ENCODE data around the gene ANKRD11.
"Not testable (repeated sequence)": the region's sequence is repeated elsewhere in the genome, so short reads cannot be mapped to it uniquely, and the experiment has no call there.

Gene ANKRD11

DNA sequence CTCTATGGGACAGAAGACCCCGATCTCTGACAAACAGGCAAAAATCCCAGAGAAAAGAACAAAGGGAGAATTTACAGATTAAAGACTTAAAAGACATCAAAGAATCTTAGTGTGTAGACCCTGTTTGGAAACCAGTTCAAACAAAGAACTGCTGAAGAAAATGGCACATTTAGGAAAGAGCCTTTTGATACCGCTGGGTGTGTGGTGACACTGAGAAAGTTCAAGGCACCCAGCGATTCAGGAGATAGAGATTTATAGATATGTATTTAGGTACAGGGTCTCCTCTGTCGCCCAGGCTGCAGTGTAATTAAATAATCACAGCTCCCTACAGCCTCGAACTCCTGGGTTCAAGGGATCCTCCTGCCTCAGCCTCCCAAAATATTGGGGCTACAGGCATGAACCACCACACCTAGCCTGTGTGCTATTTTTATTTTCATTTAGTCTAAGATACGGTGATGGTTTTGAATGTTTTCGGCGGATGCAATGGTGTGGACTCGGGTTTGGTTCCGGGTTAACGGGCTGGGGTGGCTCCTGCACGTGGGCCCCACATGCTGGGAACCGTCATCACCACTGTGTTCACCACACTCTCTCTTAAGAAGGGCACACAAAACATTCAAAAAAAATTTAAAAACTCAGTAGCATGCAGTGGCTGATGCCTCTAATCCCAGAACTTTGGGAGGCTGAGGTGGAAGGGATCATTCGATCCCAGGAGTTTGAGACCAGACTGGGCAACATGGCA lies 158.8 kb downstream of the ANKRD11 start:
- no peak for DNase-seq (ENCODE audit: low read depth in 2 of 2)

DNA sequence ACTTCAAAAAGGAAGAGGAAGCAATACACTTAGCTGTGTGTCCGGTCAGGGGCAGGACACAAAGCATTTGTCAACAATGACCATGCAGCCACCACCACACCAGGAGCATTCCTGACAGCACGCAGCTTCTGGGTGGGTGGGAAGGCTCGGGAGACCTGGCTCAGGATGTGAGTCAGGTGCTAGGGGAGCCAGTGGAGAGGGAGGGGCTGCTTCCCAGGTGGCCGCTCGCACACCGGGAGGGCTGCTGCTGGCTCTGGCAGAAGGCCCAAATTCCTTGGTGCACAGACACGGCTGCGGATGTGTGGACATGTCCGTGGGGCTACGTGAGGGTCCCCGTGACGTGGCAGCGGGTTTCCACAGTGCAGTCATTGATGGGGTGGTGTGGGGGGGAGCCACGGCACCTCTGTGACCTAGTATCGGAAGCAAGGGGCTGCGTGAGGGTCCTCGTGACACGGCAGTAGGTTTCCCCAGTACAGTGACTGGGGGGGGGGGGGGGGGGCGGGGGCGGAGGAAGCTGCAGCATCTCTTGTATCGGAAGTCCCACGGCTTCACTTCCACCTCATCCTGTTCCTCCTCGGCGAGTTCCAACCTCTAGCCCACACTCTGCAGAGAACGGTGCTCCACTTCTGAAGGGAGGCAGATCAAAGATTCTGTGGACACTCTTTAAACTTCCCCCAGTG lies 160.0 kb downstream of the ANKRD11 start:
- no peak for DNase-seq (ENCODE audit: low read depth in 2 of 2)

DNA sequence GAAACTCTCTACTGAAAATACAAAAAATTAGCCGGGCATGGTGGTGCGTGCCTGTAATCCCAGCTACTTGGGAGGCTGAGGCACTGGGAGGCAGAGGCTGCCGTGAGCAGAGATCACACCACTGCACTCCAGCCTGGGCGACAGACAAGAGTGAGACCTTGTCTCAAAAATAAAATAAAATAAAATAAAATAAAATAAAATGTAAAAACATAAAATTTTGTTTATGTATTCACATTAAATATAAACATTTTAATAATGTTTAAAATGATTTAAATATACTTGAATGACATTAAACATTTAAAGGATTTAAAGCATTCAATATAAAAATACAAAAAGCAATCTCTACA lies 160.6 kb downstream of the ANKRD11 start:
- DNase-seq (ENCODE audit: low read depth in 2 of 2), result not testable (repeated sequence)

DNA sequence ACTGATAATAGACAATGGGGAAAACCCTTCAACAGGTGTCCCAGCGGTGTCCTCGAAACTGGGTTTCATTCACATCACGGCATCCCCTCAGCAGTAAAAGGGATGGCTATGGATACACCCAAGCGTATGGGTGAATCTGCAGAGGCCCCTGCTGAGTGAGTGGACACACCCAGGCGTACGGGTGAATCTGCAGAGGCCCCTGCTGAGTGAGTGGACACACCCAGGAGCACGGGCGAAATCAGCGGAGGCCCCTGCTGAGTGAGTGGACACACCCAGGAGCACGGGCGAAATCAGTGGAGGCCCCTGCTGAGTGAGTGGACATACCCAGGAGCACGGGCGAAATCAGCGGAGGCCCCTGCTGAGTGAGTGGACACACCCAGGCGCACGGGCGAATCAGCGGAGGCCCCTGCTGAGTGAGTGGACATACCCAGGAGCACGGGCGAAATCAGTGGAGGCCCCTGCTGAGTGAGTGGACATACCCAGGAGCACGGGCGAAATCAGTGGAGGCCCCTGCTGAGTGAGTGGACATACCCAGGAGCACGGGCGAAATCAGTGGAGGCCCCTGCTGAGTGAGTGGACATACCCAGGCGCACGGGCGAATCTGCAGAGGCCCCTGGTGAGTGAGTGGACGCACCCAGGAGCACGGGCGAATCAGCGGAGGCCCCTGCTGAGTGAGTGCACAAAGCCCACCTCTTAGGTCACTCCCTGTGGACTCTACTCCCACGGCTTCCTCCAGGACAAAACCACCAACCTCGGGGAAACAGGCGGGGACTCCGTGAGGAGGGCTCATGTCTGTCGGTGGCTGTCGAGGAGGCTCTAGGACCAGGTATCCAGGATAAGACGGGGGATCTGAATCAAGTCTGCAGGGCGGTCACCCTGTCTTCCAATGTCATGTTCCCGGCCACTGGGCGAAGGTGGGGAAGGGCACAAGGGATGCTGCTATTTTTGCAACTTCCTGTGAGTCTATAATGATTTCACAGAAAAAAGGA lies 161.7 kb downstream of the ANKRD11 start:
- DNase-seq (ENCODE audit: low read depth in 2 of 2), result not testable (repeated sequence)

DNA sequence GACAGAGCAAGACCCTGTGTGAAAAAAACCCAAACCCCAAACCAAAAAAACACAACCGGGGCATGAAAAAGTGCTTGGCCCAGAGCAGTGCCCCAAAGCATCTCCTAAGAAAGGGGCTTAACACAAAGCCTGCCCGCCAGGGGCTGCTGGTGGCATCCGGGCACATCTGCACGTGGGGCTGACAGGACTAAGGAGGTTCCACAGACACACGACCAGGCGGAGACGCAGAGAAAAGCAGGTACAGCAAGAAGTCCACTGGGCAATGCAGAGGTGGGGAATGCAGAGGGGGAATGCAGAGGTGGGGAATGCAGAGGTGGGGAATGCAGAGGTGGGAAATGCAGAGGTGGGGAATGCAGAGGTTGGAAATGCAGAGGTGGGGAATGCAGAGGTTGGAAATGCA lies 163.6 kb downstream of the ANKRD11 start:
- no peak for DNase-seq (ENCODE audit: low read depth in 2 of 2)

DNA sequence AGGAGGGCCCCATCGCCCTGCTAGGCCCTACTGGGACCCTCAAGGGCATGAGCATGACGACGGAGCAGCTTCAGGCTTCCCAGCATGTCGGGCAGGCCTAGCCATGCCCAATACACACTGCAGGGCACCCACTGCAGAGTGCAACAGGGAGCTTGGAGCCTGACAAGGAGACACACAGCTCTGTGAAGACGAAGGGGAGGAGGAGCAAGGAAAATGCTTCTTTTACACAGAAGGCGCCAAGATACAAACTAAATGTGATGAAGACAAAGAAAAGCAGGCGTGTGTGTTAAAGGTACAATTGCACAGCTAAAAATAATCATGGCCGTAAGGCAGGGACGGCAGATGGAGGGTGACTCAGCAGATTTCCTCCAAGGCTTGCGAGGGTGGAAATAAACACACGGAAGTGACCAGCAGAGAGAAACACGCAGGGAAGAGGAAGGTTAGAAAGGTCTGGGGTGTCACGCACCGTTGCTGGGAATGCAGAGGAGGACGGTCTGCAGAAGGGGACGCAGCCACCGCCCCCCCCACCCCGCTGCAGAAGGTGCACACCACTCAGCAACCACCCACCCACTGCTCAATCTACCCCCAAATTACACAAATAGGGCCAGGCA lies 164.4 kb downstream of the ANKRD11 start:
- DNase-seq (ENCODE audit: low read depth in 2 of 2), result no peak

DNA sequence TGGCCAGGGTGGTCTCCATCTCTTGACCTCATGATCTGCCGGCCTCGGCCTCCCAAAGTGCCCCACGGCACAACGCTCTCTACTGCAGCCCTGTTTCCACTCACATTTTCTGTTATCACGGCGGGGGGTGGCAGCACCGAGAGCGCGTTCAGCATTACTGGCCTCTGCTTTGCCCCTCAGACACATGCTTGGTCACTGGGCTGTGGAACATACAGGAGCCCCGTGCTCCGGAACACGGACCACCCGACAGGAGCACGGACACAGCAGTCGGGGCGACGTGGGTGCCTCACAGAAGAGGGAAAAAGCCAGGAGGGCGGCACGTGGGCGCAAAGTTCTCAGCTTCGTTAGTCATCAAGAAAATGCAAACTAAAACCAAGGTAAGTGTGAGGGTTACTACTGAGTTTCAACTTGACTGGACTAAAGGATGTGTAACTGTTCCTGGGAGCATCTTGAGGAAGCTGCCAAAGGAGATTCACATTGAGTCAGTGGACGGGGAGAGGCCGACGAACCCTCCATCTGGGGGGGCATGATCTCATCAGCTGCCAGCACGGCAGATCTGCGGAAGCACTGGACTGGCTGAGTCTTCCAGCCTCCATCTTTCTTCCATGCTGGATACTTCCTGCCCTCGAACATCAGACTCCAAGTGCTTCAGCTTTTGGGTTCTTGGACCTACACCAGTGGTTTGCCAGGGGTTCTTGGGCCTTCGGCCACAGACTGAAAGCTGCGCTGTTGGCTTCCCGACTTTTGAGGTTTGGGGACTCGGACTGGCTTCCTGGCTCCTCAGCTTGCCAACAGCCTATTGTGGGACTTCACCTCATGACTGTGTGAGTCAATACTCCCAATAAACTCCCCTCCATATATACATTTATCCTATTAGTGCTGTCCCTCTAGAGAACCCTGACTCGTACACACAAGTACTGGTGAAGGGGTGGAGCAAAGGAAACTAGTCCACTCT lies 166.0 kb downstream of the ANKRD11 start:
- no peak for DNase-seq (ENCODE audit: low read depth in 2 of 2)

DNA sequence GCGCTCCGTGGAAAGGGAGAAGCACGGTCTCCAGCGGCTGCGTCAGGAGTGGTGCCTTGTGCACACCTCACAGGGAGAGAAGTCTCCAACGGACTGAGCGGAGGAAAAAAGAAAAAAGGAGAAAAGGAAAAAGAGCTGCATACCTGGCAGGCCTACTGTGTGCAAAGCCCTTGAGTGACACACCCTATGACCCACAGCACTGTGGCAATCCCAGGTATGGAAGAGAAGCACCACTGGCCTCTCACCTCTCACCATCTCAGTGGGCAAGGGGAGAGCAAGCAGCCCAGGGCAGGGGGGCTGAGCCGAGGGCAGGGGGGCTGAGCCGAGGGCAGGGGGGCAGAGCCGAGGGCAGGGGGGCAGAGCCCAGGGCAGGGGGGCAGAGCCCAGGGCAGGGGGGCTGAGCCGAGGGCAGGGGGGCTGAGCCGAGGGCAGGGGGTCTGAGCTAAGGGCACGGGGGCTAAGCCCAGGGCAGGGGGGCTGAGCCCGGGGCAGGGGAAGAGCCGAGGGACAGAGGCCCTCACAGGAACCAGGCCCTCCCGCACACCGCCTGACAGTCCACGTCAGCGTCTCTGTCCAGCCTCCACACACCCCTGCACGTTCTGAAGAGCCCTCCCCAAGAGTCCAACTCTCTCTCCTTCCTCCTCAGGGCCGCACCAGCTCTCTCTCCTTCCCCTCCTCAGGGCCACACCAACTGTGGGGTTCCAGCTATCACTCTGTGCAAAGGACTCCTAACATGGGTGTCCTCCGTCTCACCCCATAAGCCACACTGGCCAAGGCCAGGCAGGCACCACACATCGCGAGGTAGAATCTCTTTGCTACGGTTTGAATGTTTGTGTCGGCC lies 167.0 kb downstream of the ANKRD11 start:
- no peak for DNase-seq (ENCODE audit: low read depth in 2 of 2)

DNA sequence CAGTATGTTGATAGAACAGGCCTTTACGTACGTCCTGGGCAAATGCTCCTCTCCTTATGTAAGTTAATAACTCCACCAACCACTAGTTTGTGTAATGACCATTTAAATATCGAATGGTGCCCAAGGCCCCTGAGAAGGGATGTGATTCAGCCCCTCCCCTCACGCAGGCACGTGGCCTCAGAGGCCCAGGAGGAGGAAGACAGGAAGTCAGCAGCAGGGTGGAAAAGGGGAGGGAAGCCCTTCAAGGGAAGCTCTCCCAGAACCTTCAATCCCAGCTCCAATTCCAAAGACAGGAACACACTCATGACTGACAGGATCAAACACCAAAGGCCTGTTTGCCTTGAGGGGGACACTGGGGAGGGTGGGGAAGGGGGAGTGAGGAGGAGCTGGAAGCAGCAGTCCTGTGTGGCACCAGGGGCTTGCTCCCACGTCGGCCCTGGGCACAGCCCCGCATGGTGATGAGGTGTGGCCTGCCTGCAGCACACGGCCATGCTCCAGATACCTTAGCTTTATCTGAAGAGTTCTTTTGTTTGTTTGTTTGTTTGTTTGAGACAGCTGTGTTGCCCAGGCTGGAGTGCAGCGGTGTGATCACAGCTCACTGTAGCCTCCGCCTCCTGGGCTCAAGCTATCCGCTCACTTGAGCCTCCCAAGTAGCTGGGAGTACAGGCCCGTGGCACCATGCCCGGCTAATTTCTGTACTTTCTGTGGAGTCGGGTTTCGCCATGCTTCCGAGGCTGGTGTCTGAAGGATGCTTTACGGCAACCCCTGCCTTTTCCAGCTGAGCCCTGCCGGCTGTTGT lies 167.8 kb downstream of the ANKRD11 start:
- DNase-seq (ENCODE audit: low read depth in 2 of 2), result no peak

DNA sequence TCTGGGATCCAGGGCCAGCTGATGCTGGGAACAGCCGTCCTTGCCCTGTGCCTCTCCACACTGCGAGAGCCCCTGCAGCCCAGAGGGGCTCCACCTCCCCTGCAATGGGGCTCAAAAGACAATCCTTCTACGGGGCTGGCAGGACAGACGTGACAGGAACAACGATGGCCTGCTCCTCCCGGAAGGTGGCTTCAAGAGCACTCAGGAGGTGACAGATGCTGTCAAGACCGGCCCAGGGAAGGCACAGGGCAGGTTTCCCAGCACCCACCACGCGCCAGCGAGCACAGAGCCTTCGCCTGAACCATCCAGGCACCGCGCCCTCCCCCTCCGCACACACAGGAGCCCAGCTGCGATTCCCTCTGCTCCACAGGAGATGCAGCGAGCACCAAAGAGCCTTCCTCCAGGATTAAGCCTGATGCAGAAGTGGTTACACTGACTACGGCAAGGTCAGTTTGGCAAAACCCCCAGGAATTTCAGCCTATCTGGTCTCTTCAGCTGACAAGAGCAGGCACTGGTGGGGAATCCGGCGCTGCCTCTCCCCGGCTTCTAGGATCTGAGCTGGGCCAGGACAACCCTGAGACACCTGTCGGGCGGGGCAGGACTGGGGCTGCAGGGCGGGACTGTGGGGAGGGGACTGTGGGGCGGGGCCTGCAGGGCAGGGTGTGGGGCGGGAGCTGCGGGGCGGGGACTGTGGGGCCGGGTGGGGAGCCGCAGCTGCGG lies 169.4 kb downstream of the ANKRD11 start:
- DNase-seq (ENCODE audit: low read depth in 2 of 2), result no peak

DNA sequence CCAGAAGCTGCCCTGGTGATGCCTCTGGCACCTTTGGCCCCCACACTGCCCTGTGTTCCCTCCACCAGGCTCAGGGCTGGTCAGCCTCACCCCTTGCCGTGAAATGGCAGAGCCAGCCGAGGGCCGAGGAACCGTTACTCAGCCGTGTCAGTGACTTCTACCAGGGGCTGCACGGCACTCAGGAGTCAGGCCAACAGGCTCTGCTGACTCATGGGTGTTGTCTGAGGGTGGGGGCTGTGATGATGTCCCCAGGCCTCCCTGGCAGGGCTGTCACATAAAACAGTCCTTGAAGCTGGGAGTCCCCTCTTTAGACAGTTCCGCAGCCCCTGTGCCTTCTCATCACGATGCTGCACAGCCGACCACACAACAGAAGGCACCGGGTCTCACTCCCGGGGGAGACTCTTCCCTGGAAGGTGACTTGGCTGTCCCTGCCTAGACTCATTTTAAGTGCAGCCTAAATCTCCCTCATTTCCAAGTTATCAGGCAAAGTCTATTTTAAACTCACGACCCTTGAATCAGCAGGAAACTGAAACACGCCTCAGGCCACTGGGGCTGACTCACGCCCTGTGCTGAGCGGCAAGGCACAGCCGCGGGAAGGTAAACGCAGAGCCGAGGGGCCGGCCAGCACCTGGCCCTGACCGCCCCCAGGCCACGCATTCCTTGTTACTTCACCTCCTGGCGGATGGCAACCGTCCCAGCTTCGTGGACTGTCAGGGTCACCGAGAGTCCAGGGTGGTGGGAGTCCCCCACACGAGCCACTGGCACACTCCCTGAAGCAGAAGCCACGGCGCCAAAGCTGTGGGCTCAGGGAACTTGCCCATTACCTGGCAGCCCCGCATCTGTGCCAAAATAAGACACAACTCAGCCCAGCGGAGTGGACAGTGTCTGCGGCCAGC lies 170.2 kb downstream of the ANKRD11 start:
- no peak for DNase-seq (ENCODE audit: low read depth in 2 of 2)

DNA sequence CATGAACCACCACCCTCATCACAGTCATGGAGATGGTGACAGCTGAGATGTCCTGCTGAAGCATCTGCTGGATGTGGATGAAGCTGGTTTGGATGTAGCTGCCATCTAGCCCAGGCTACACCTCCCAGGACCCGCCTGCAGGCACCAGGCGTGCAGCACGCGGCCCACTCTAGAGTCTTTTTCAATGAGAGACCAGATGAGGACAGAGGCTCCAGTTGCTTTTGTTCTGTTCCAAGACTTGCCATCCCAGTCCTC lies 170.8 kb downstream of the ANKRD11 start:
- DNase-seq (ENCODE audit: low read depth in 2 of 2), result no peak

DNA sequence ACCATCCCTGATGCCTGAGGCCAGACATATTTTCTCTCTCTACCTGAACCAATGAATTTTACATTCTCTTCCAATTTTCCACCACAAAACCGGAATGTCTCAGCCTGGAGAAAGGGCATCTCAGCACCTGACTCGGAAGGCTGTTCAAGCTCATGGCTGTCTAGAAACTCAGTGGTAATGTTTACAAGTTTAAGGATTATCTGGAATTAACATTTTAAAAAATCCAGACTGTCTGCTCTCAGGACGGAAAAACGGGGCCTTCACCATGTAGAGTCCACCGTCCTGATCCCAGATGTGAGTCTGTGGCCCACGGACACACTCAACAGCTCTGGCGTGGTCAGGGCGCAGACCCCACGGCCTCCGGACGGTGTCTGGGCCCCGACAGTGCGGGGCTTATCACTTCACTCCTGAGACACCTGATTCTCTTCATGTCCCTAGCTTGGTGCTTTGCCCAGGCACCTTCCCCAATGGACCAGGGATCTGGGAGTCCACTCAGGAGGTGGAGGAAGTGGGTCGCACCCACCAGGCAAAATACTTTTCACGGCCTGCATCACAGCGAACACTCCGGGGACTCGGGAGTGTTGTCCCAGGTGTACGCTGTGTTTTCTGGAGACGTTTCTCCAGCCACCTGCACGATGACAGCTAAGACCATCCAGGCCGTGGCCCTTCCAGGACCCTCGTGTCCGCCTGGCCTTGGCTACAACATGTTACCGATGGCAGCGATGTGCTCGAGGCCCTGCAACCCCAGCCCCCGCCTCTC lies 171.3 kb downstream of the ANKRD11 start:
- no peak for DNase-seq (ENCODE audit: low read depth in 2 of 2)

DNA sequence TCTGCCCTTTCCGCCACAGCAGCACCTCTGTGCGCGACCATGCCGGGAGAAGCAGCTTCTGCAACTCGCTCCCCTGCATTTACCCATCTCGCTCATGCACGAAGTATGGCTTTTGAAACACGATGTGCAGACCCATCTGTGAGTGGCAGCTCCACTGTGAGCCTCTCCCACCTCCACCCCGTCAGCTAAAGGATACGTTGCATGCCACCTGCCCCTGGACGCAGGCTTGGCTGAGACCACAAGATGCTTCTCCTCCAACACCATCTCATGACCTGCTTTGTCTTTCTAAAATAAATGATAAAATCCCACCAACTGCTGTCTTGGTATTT lies 172.0 kb downstream of the ANKRD11 start:
- DNase-seq (ENCODE audit: low read depth in 2 of 2), result no peak

DNA sequence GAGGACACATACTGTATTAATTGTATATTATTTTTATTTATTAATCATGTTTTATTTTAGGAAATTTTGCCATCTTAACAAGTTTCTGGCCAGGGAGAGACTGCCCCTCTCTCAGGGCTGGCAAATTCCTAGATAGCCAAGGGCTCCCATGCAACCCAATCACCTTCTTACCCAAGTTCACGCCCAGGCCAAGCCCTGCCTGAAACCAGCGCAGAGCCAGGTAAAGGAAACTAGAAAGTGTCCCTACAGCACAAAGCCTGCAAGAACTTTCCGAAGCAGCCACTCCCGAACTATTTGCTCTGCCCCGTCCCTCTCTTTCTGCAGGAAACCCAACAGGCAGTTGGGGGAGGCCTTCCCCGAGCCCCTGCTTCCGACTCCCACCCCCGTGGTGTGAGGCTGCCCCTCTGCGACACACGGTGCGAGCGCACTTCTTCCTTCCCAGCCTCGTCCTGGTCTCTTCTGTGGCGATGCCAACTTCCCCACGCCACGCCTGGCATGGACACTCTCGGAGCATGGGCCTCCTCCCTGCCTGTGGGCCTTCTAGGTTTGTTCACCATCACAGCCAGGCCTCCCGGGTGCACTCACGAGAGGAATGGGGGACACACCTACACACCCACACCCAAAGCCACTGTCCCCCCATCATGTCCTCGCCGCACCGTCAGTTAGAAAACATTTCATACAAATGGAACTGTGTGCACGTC lies 172.5 kb downstream of the ANKRD11 start:
- no peak for DNase-seq (ENCODE audit: low read depth in 2 of 2)

DNA sequence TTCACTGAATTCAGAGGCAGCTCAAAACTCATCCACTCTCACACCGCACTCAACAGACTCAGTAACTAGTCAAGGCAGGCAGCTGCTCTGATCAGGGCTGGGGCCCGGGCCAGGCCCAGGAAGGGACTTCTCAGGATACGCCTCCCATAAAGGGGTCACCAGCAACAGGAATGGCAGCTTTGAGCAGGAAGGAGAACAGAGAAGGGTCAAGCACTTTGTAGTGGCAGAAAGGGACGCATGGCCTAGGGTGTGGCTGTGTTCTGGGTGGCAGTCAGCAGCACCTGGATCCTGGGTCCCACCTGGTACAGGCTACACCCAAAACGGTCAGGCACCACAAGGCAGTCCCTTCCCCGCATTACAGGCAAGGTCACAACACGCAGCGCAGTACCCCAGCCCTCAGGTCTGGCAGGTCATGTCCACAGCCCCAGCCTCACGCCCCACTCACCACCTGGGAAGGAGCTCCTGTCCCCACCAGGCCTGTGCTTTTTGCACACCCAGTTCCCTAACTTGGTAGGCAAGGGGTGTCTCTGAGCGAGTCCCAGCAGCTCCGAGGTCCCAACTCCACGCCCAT lies 173.2 kb downstream of the ANKRD11 start:
- DNase-seq (ENCODE audit: low read depth in 2 of 2), result no peak

All from activated CD8-positive, alpha-beta memory T cell treated with anti-CD3 and anti-CD28 coated beads for 4 hours (primary cell).